OCI-LY7 (cell line): ENCODE measurements around the gene SYTL5. TPM values are rescaled to one million over a fixed set of nuclear protein-coding genes. Genes with fewer than 3 reads are reported as not detected.

Experiments used
- BruUV-seq: library from RNA; stranded (reverse); fragments of 400-500 nt; replicated peaks from 2 replicates; lab custom pipeline; 2021; lab: Mats Ljungman, UMichigan
- CTCF ChIA-PET: fragments of 300-600 bp; sonication (Branson Sonifier 250); formaldehyde crosslinking; loops from one replicate; lab custom pipeline; 2022; ENCODE audit warnings: antibody characterized with exemption; ENCODE audit not compliant: unreplicated experiment; lab: Charles Lee
- POLR2A ChIA-PET: fragments of 300-600 bp; sonication (Branson Sonifier 250); formaldehyde crosslinking; loops from one replicate; lab custom pipeline; 2022; ENCODE audit warnings: antibody characterized with exemption; lab: Charles Lee
- DNase-seq: peaks from one replicate; pipeline ENCODE4 v3.0.0-alpha.2; 2015; ENCODE audit warnings: low spot score
- H2AFZ ChIP-seq: fragments of 200-600 bp; sonication (generic), shearing (Covaris generic); 2 replicates; pipeline ENCODE4 v1.6.1; 2014; ENCODE audit warnings: mild to moderate bottlenecking, antibody characterized with exemption, low read length, moderate library complexity
- H3K27ac ChIP-seq: fragments of 200-600 bp; sonication (generic); 2 replicates; pipeline ENCODE4 v1.5.1; 2014; ENCODE audit warnings: mixed run types, low read depth, mild to moderate bottlenecking, moderate library complexity, low read length, inconsistent platforms; ENCODE audit not compliant: poor library complexity, severe bottlenecking
- H3K36me3 ChIP-seq: fragments of 200-600 bp; sonication (generic); 2 replicates; pipeline ENCODE4 v1.6.1; 2014; ENCODE audit warnings: mild to moderate bottlenecking, antibody characterized with exemption, low read length, moderate library complexity, mixed read lengths; ENCODE audit not compliant: insufficient read depth
- H3K4me1 ChIP-seq: fragments of 200-600 bp; sonication (generic); 2 replicates; pipeline ENCODE4 v1.5.1; 2014; ENCODE audit warnings: mild to moderate bottlenecking, low read length; ENCODE audit not compliant: insufficient read depth, poor library complexity, severe bottlenecking
- H3K4me2 ChIP-seq: fragments of 200-600 bp; sonication (generic); 2 replicates; pipeline ENCODE4 v1.6.1; 2014; ENCODE audit warnings: mild to moderate bottlenecking, low read length
- H3K4me3 ChIP-seq: fragments of 200-600 bp; sonication (generic); 2 replicates; pipeline ENCODE4 v1.5.1; 2014; ENCODE audit warnings: mild to moderate bottlenecking, low read depth, low read length; ENCODE audit not compliant: poor library complexity, severe bottlenecking
- H3K79me2 ChIP-seq: fragments of 200-600 bp; sonication (generic); 2 replicates; pipeline ENCODE4 v1.6.1; 2016; ENCODE audit warnings: low read depth, mild to moderate bottlenecking, low read length, moderate library complexity, mixed read lengths; ENCODE audit not compliant: insufficient read depth
- H3K9me2 ChIP-seq: fragments of 200-600 bp; sonication (generic); 2 replicates; pipeline ENCODE4 v1.6.1; 2016; ENCODE audit warnings: mild to moderate bottlenecking, low read length, mixed read lengths; ENCODE audit not compliant: insufficient read depth
- H3K9me3 ChIP-seq: fragments of 200-600 bp; sonication (generic); 2 replicates; pipeline ENCODE4 v1.6.1; 2014; ENCODE audit warnings: mild to moderate bottlenecking, mixed run types, low read length, mixed read lengths
- H4K20me1 ChIP-seq: fragments of 200-600 bp; sonication (generic); 2 replicates; pipeline ENCODE4 v1.6.1; 2014; ENCODE audit warnings: mild to moderate bottlenecking, antibody characterized with exemption, low read length, moderate library complexity, mixed read lengths; ENCODE audit not compliant: insufficient read depth
- CTCF ChIP-seq: fragments of 200-600 bp; sonication (generic); conservative IDR thresholded peaks from 2 replicates; pipeline ENCODE4 v1.5.1; 2014; ENCODE audit warnings: mild to moderate bottlenecking, antibody characterized with exemption, low read length, moderate library complexity, mixed read lengths
- EZH2phosphoT487 ChIP-seq: fragments of 200-600 bp; sonication (generic); IDR thresholded peaks from 2 replicates; pipeline ENCODE4 v1.6.1; 2018; ENCODE audit warnings: low read depth, borderline replicate concordance, mild to moderate bottlenecking, mixed run types, antibody characterized with exemption, low read length, moderate library complexity, mixed read lengths
- intact Hi-C: fragments of 100-400 bp; cut with micrococcal nuclease; formaldehyde crosslinking; loops from one replicate; pipeline ENCODE4 v1.10.0; 2022; ENCODE audit not compliant: unreplicated experiment
- total RNA-seq, 2 experiments: library from RNA; depleted of rRNA in 1 of 2; stranded (reverse); fragments of >200 nt in 1 of 2; shearing (Covaris generic) in 1 of 2; gene quantifications; 2 replicates each; pipeline ENCODE4 v1.2.3, GENCODE V29; 2014 to 2022

SYTL5 gene
- total RNA-seq, 2 experiments from 2014 or later = not detected

- intact Hi-C loops = no loop called here
- POLR2A ChIA-PET = no interaction called here
- no TSS peak for BruUV-seq
- H4K20me1 ChIP-seq = no peaks in the 10 kb centered on the region
- DNase-seq = no peak
- no peaks in the 10 kb centered on the region for H3K36me3 ChIP-seq
- TF ChIP-seq EZH2phosphoT487 = no peak
- TF ChIP-seq CTCF = no peak
- H3K79me2 ChIP-seq = no peaks in the 10 kb centered on the region
- no peak overlapping the region for H3K4me2 ChIP-seq
- H3K4me3 ChIP-seq = no peak overlapping the region
- no peaks in the 10 kb centered on the region for H3K9me3 ChIP-seq
- H2AFZ ChIP-seq = no peak overlapping the region
- no peaks in the 10 kb centered on the region for H3K4me1 ChIP-seq
- no peaks in the 10 kb centered on the region for H3K9me2 ChIP-seq
- H3K27ac ChIP-seq = no peak overlapping the region
- CTCF ChIA-PET = no interaction called here
These were observed 3.3 kb downstream of the SYTL5 start for GRCh38 chrX:38009641-38010040.

GRCh38 chrX:38018766-38019425, 12.5 kb downstream of the SYTL5 start:
- TF ChIP-seq EZH2phosphoT487 = no peak
- no peak for TF ChIP-seq CTCF
- Histone ChIP-seq H3K4me3 (no peak overlapping the region), H3K4me2 (no peak overlapping the region), H3K9me3 (no peaks in the 10 kb centered on the region), H4K20me1 (no peaks in the 10 kb centered on the region), H3K79me2 (no peaks in the 10 kb centered on the region), H3K9me2 (no peaks in the 10 kb centered on the region), H3K4me1 (no peaks in the 10 kb centered on the region), H3K36me3 (no peaks in the 10 kb centered on the region), H2AFZ (no peak overlapping the region), H3K27ac (no peak overlapping the region)
- intact Hi-C loops = no loop called here
- no TSS peak for BruUV-seq
- POLR2A ChIA-PET = no interaction called here
- DNase-seq = no peak
- CTCF ChIA-PET = no interaction called here

DNA sequence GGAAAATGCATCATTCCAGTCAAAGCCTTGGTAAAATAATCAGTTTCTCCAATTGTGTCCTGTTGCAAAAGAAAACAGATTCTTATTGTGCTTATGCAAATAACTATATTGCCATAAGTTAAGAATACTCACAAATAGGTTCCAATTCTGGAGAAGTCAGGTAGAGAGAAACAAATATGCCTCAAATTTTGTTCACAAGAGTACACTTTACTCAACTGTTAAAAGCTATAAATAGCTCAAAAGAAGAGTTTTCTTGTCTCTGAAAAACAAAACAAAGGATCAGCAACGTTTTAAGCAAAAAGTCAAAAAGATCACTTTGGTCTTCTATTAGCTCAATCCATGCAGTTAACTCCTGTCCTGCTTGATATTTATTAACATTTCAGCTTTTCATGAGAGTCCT, 21.9 kb downstream of the SYTL5 start:
- TF ChIP-seq EZH2phosphoT487 (no peak), CTCF (no peak)
- no peak overlapping the region for H2AFZ ChIP-seq
- no peaks in the 10 kb centered on the region for H3K79me2 ChIP-seq
- no peaks in the 10 kb centered on the region for H3K9me3 ChIP-seq
- no peak overlapping the region for H3K4me2 ChIP-seq
- DNase-seq = no peak
- no peak overlapping the region for H3K27ac ChIP-seq
- no peaks in the 10 kb centered on the region for H3K36me3 ChIP-seq
- no TSS peak for BruUV-seq
- POLR2A ChIA-PET = no interaction called here
- H3K4me3 ChIP-seq = no peak overlapping the region
- H3K9me2 ChIP-seq = no peaks in the 10 kb centered on the region
- no peaks in the 10 kb centered on the region for H4K20me1 ChIP-seq
- intact Hi-C loops = no loop called here
- H3K4me1 ChIP-seq = no peaks in the 10 kb centered on the region
- CTCF ChIA-PET = no interaction called here
